ENCODE results near the gene ZDHHC8.

Gene ZDHHC8

DNA sequence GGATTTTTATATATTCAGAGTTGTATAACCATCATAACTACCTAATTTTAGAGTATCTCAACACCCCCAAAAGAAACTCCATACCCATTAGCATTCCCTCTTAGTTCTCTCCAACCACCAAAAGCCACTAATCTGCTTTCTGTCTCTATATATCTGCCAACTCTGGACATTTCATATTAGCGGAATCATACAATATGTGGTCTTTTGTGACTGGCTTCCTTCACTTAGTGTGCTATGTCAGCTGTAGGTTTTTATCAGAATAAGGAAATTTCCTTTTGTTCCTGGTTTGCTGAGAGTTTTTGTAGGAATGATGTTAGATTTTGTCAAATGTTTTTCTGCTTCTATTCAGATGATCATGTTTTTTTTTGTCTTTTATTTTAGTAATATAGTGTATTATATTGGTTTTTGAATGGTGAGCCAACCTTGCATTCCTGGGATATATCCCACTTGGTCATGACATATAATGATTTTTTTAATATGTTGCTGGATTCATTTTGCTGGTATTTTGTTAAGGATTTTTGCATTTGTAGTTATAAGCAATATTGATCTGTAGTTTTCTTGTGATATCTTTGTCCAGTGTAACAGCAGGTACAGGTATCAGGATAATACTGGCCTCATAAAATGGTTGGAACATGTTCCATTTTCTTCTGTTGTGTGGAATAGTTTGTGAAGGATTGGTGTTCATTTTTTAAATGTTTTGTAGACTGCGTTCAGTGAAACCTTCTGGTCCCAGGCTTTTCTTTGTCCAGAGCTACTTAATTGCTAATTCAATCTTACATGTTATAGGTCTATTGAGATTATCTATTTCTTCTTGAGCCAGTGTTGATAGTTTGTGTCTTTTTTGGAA lies 34.8 kb upstream of the ZDHHC8 start:
- DNase-seq (ENCODE audit: low read depth): no peak

DNA sequence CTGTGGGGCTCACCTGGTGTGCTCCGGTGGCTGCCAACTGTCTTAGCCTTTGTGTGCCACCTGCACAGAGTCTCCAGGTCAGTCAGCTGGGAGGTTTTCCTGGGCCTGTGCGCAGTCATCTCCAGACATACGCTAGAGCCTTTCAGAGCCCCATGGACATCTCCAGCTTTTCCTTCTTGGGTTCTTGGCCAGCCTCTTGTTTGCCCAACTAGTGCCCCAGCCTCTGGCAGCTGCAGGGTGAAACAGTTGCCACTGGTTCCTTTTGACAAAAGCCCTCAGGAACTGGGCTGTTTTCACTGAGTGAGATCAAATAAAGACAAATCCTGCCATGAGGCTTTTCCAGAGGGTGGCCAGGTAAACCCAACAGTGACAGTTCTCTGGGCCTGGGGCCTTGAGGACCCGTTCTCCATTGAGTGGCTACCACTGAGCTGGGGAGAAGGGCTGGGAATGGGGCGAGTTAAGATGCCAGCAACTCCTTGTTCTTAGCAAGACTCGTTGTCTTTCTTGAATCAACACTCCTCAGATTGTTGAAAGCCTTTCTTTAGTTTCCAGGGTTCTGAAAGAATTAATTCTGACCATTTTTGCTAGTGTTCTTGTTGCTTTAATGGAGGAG lies 32.4 kb upstream of the ZDHHC8 start:
- DNase-seq (ENCODE audit: low read depth): no peak

DNA sequence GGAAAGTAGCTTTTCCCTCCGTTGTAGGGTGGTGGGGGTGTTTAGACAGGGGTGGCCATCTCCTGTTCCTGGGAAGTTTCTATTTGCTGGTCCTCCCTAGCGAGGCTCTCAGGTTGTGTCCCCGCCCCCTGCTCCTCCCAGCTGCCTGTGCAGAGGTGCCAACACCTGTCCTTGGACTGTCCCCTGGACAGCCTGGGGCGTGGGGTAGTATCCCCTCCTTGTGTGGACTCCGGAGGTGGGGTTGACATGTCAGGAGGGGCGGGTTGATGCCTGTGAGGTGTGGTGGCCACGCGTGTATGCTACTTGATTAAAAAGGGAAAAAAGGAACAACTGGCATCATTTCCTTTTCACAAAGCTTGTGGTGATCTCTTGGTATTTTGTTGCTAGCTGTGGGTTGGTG lies 30.0 kb upstream of the ZDHHC8 start:
- DNase-seq (ENCODE audit: low read depth): no peak

DNA sequence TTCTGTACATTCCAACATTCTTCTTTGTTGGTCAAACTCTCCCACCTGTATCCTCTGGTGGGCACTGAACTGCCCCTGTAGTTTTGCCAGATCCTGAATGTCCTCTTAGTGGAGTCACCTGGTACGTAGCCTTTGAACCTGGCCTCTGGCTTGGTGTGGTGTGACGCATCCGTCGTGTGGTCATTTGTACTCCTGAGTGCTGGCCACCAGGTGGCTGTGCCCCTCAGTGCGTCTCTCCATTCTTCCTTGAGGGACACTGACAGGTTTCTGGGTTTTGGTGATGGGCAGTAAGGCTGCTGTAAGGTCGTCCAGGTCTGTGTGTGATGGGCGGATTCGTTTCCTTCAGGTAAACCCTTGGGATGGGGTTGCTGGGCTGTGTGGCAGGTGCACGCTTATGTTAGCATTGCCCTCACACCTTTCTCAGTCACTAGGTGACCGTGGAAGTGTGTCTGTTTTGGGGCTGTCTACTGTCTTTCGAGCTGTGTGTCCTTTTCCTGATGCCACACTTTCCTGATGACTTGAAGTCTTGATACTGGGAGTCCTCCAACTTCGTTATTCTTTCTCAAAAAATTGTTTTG lies 29.3 kb upstream of the ZDHHC8 start:
- DNase-seq (ENCODE audit: low read depth): no peak

DNA sequence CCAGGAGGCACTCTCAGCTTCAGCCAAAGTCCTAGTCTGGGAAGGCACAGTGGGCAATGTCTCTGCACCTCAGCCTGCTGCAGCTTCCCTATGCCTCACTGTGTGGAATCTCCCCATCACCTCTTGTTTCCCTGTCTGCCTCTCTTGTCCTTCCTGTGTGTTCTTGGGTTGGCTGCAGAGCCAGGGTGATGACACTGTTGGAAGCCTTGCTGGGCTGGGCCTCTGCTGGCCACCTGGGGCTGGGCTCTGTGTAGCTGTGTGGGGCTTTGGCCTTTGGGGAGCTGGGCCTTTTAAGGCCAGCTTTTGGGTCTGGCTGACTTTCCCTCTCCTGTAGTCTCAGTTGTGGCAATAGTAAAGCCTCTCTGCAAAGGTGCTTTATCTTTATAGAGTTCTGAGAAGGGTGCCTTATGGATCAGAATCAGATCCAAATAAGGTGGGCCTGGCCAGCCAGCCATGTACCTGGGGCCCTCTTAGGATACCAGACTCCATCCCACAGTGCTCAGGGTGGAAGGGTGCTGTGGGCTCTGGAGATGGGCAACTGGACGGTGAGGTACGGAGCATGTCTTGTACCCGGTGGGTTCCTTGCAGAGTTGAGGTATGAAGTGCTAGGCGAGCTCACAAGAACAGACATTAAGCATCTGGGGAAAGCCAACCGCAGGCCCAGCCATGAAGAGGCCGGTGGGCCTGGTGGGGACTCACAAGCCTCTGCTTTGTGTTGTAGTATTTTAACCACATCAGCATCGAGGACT lies 26.0 kb upstream of the ZDHHC8 start:
- DNase-seq (ENCODE audit: low read depth): no peak

DNA sequence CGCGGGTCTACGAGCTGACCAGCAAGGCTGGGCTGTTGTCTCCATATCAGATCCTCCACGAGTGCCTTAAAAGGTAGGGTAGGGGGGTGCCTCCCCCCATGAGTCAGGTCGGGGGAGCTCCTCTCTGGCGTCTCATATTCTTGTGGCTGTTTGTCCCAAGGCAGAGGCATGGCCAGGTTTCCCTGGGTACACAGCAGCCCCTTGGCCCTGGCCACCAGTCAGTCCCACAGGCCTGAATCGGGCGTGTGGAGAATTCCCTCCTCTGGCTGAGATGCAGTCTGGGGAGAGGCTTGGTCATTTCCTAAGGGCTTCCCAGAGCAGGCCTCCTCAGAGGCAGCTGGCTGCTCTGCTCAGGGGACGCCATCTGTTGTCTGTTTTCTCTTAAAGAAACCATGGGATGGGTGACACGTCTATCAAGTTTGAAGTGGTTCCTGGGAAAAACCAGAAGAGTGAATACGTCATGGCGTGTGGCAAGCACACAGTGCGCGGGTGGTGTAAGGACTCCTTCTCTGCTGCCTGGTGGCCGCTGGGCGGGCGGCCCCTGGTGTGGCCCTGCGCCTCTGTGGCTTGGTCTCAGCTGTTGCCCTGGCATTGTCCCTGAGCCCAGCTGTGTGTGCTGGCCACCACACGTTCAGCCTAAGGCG lies 25.3 kb upstream of the ZDHHC8 start:
- DNase-seq (ENCODE audit: low read depth): no peak

DNA sequence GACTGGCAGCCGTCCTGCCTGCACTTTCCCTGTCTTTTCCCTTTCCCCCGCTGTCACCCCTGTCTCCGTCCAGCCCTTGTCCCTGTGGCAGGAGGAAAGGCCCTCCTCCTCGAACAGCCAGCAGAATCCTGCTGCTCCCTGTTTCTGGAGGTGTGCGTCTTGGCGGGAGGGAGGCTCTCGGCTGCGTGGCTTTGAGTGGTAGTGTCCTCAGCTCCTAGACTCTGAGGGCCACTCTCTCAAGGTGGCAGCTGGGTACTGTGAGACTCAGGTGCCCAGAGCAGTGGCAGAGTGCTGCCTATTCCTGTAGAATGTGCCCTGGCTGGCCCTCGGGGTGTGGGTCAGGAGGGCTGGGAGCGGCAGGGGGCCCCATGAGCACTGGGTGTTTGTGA lies 24.8 kb upstream of the ZDHHC8 start:
- no peak for DNase-seq (ENCODE audit: low read depth)

DNA sequence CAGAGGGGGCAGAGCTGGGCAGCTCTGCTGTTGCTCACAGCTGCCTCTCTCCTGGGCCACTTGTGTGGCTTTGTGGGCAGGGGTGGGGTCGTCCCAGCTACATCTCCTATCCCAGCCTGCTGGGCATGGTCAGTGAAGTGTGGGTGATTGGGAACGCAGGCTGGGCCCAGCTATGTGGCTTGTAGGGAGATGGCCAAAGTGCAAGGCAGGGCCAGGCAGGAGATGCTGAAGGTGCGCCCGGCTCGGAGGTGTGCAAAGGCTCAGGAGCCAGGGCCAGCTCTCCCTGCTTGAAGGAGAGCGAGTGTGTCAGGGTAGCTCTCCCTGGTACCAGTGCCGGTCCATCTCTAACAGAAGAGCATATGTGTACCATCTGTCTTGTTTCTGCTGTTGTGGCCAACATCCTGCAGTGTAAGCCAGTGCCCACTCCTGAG lies 24.1 kb upstream of the ZDHHC8 start:
- DNase-seq (ENCODE audit: low read depth): no peak

DNA sequence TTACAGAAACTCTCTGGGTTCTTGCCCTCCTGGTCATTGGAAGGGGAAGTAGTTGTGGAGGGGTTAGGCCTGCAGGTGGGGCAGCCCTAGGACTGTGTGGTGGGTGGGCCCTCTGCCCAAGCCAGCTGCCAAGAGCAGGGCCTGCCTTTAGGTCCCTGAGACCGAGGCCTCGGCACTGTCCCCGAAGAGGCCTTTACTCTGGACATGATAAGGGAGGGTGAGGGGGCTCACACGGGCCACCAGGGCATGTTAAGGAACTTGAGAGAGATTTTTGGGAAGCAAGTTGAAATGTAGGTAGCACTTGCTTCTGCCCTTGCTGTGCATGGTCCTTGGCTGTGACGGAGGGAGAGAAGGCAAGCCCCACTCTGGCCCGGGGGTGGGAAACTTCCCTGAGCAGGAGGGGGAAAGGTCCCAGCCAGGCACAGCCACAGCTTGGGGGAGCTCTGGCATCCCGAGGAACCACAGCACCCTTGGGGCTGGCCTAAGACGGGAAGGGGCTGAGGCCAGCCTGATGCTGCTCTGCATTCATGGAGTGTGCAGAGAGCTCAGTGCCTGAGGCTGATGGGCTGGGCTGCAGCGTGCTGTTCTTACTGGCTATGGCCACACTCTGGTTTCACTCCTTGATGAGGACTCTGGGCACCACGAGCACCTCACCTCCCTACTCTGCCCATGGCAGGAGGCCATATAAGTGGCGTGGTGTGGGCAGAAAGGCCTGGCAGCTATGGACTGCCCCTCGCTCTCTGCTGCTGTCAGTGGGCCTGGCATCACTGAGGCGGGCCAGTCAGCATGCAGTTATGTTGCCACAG lies 23.4 kb upstream of the ZDHHC8 start:
- no peak for DNase-seq (ENCODE audit: low read depth)

DNA sequence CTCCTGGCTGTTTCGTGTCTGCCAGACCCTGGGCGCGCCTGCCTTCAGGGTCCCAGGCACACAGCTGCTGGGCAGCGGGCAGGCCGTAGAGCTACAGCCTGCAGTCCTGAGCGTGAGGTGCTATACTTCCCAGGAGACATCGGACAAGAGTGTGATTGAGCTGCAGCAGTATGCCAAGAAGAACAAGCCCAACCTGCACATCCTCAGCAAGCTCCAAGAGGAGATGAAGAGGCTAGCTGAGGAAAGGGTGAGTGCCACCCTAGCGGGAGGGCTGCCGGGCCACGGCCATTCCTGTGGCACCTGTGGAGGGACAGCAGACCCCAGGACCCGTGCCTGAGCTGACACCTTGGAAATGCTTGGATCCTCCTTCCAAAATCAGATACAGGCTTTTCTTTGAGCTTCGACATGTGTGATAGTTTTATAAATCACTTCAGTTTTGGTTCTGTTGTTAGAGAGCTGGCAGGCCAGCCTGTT lies 22.8 kb upstream of the ZDHHC8 start:
- no peak for DNase-seq (ENCODE audit: low read depth)

DNA sequence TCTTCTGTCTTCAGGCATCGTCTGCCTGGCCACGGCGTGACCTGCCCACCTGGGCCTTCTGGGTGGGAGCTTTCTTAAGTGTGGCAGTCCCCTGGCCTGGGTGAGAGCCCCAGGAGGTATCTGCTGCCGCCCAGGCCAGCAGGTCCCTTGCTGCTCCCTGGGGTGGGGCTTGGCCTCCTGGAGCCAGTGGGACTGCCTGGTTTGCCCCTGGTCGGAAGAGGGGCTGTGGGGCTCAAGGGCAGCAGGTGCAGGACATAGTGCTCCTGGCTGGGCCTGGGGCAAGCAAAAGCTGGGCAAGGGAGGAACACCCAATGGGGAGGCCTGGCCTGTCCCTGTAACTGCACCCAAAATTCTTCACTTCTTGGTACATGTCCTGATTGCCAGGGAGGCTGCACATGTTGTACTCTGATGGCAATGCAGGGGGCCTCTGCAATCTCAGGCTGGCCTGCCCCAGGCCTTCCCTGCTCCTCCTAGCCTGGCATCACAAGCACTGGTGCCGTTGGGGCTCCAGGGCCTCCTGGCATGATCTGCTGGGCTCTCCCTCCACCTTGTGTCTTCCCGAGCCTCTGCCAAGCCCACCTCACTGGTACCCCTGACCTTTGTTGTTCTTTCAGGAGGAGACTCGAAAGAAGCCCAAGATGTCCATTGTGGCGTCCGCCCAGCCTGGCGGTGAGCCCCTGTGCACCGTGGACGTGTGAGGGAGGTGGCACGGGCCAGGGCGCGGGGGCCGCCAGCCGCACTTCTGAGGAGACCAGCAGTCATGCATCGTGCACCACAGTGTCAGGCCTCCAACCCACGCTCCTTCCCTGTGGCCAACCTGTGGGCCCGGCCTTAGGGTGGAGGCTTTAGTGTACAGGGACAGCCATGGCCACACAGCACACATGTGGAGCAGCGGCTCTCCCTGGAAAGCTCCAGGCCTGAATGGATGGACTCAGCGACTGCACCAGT lies 21.9 kb upstream of the ZDHHC8 start:
- no peak for DNase-seq (ENCODE audit: low read depth)

DNA sequence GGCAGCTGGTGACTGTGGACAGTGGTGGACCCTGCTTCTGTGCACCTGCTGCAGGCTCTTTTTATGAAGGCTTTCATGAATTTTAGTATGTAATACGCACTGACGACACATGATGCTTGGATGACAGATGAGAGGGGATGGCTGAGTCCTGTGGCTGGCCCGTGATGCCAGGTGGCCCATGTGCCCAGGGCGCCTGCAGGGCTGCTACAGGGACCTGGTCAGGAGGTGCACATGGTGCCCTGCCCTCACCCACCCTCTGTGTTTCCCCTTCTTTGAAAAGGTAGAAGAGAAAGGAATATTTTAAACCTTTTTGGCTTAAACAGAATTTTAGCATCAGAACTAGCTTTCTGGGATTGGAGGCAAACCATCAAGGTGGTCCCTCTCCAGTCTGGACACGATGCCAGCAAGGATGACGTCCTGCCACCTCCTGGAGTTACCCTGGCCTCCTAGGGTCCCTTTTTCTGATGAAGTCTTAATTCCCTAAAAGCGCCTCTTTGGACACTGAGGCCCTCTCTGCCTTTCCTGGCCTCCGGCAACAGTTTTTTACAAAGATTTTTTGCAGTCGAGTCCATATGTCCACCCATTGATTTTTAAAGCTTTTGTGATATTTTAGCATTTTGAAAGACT lies 21.1 kb upstream of the ZDHHC8 start:
- no peak for DNase-seq (ENCODE audit: low read depth)

DNA sequence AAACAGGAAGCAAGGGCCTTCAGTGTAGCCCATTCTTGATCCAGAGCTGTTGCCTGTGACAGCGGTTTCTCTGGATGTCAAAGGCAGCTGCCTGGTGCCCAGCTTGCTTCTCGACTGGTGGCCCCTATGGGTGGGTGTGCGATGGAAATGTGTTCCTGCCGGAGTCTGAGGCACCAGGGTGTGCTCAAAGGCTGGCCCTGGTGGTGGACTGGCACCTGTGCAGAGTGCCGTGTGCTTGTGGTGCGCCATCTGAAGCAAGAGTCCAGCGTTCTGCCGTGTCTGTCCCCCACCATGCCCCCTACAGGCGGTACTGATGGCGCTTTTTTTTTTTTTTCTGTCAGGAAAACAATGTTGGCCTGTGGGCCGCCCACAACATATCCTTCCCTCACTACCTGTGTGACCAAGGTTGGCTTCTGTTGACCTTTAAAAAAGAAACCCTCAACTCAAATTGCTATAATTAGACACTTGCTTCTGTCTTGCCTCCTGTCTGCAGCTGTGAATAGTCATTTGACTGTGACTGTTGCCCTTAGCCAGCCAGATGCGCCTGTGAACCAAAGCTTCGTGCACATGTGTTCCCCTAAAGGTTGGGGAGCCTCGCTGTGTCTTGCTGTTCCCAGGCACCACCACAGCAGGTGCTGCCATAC lies 20.4 kb upstream of the ZDHHC8 start:
- no peak for DNase-seq (ENCODE audit: low read depth)

DNA sequence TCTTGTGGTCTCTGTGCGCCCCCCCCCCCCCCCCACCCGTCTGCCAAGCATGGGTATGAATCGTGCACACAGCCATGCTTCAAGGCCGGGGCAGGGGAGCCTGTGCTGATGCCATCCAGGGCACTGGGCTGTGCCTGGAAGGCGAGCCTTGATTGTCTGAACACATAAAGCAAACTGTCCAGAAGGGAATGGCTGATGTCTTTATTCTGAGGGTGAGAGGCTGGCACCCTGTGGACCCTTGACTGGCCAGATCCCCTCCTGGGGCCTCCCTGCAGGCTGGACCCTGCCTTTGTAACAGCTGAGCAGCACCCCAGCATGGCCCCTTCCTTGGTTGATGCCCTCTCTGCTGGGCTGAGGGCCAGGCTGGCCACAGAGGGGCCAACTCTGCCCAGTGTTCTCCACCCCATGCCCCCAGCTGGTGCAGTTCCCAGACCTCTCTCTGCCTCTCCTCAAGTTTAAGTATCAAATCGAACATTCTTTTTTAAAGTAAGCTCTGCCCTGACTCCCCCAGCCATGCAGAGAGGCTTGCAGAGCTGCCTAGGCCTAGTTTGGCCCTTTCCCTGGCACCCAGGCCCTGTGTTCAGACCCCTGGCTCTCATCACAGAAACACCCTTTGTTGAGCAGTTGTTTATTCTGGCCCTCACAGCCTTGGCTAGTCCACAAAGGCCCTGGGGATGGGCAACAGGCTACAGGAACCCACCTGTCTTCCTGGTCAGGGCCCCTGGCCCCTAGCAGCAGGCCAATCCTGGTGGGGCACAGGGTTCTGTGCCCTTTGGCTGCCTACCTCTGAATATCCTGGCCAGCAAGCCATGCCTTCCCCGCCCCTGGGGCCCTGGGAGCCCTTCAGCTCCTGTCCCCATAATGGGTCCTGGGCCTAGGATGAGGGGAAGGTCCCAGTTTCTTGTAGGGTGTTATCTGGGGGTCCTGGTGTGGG lies 19.6 kb upstream of the ZDHHC8 start:
- DNase-seq (ENCODE audit: low read depth): no peak

DNA sequence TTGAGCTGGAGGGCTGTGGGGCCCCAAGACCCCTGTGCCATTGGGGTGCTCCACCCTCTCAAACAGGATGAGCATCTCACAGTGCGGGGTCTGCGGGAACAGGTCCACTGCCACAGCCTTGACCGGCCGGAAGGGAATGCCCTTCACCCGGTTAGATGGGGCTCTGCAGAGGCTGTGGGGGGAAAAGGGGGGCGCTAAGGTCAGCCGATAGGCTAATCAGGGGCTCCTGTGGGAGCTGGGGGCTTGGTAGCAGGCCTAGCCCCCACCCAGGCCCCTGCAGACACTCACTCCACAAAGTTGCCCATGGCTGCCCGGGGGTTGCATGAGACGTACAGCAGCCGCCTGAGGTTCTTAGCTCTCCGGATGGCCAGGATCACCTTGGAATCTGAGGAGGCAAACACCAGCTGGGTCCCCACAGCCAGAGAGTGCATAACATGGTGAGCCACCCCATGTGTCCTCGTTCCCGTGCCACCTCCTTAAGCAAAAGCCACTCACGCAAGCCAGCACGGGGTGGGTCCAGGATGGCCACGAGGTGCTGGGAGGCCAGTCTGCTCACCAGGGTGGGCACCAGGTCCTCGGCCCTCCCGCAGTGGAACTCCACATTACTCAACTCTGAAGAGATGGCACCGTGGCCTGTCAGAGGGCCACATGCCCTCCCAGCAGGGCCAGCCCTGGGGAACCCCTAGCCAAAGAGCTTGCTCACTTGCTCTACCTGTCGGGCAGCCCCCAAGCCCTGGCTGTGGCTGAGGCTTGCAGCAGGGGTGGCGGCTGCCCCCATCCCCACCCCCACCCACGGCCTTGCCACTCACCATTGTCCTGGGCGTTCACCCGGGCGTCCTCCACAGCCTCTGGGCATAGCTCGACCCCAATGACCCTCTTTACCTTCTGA lies 18.7 kb upstream of the ZDHHC8 start:
- no peak for DNase-seq (ENCODE audit: low read depth)

DNA sequence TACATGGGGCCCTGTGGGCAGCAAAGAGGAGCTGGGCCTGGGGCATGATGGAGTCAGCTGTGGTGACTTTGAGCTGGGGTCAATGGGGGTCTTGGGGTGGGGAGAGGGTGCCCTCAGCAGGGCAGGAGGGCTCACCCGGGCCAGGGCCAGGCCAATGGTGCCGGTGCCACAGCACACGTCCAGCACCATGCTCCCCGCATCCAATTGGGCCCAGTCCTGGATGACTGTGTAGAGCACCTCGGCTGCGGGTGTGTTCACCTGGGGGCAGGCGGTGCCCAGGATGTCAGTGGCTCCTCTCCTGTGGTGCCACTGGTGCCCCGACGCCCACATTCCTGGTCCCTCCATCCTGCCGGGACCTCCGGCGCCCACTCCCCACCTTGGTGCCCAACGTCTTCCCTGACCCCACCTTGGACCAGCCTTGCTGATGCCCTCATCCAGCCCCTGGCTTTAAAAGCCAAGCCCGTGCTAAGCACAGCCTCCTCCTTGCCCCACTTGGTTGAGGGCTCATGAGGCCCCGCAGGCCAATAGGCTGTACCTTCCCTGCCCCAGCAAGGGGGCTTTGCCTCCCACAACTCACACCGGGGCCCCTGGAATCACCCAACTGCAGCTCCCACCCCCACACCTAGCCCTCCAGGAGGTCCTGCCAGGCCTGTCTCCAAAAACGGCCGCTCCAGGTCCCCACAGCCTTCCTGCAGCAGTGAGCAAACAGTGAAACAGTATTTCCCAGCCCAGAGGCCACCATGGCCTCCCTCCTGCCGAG lies 17.9 kb upstream of the ZDHHC8 start:
- no peak for DNase-seq (ENCODE audit: low read depth)

Data from T follicular helper cell (primary cell).